NK-92 (cell line): ENCODE results near the gene ZKSCAN4.

Source experiments
- DNase-seq: peaks from one replicate; lab custom pipeline; 2025; ENCODE audit not compliant: unreplicated experiment; lab: John Stamatoyannopoulos, UW

ZKSCAN4 gene

DNA sequence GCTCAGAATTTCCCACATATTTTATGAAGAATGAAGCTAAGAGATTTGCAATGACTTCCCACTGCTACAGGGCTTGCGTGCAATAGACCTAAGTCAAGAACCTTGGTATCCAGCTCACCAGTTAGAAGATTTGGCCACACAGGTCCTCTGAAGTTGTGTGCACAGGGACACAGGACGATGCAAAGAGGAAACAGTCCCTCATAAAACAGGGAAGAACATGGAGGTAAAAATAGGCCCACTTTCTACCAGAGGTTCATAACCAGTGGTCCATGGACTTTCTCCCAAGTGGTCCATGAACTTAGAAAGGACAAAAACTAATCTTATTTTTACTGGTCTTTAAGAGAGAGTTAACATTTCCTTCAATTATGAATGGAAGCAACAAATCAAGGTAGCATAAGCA lies 1.3 kb downstream of the ZKSCAN4 start:
- DNase-seq, result no peak

DNA sequence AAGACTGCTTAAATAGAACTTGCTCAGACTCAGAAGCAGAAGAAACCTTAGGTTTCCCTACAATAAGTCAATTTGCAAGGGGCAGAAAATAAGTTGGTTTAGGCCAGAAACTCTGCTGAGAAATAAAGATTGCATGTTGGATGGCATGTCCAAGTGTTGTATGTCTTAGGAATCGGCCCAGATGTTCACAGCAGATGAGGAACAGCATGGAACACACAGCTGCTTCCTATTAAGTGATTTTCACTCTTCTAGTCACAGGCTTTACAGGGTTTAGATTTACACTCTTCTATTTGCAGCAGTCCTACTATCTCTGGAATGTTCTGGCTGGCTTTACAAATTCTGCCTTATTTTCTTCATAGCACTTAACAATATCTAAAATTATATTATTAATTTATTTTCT lies 3.2 kb downstream of the ZKSCAN4 start:
- no peak for DNase-seq

DNA sequence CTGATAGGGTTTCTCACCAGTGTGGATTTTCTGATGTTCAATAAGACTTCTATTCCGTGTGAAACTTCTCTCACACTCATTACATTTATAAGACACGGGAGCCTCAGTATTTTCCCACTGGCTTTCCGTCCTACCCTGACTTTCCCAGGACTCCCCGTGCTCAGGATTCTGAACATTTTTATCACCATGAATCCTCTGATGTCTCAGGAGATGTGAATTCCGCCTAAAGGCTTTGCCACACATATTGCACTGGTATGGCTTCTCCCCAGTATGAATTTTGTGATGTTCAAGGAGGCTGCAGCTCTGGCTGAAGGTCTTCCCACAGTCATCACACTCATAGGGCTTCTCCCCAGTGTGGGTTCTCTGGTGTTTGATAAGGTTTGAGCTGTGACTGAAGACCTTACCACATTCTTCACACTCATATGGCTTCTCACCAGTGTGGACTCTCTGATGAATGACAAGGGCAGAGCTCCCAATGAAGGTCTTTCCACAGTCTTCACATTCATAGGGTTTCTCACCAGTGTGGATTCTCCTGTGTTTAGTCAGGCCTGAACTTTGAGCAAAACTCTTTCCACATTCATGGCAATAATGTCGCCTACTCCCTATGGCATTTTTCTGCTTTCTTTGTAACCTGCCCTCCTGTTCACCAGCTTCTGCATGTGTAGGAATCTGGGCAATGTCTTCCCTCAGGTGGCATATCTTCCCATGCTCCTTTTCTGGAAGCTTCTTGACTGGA lies 6.7 kb downstream of the ZKSCAN4 start:
- no peak for DNase-seq

DNA sequence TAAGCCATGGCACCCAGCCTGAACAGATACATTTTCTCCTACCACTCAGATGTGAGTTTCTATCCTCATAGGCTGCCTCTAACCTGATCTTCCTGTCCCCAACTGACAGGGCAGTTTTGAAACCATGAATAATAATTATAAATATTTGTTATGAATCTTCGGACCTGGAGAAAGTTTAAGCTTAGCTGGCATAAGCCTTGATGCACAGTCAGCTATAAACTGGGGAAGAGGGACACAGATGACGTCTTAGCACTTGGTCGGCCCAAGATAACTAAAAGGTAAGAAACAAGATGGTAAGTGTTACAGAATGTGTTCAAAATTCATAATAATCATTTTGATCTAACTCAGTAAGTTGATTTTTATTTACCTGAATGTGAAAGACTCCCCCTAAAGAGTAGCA lies 8.1 kb downstream of the ZKSCAN4 start:
- no peak for DNase-seq

DNA sequence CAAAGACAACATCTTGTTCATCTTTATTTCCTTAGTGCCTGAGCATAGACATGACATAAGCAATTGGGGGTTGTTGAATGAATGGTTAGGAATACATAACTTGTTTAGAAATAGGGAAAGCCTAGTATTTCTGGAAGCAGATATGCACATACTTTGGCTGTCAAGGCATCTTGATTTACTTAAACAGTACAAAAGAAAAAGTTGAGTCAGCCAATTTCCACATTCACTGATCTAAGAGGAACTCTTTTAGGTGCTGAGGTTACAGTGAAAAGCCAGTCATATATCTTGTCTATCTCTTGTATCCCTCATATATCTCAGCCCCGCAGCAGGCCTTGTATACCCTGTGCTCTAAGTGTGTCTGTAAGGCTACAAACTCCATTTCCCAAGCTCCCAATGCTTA lies 11.6 kb downstream of the ZKSCAN4 start:
- DNase-seq, result no peak

DNA sequence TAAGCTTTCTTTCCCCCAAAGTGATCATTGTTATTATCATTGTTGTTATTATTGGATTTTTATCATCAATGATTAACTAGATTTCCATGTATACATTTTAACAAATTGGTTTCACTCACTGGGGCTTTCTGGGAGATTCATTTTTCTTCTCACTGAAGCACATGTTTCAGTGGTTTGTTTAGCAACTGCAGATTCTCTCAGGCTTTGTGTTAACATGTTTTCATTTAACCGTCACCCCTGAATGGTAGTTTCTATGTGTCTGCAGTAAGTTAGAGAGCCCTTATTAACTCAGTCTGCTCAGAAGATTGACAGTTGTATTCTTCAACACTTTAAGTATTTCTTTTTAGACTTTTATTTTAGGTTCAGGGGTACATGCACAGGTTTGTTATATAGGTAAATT lies 12.4 kb downstream of the ZKSCAN4 start:
- DNase-seq, result no peak

DNA sequence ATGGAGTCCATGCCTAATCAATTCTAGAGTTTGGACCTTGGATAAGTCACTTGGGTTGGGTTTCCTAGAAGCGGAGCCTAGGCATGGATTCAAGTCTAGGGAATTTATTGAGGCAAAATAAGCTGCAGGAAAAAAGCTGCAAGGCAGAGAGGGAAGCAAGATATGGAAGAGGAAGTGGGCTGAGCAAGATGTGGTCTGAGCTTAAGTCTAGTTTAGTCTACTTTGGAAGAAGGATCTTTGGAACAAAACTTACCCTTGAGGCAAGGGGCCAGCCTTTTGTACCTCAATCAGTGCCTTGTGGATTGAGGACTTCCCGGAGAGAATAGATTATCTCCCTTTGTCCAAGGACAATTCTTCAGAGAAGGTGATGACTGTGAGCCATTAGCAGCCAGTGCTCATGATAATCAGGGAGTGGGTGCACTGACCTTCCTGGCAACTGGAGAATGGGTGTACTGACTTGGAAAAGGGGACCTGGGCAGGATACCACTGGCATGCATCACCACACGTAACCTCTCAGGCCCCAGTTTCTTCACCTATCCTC lies 16.1 kb downstream of the ZKSCAN4 start:
- no peak for DNase-seq

DNA sequence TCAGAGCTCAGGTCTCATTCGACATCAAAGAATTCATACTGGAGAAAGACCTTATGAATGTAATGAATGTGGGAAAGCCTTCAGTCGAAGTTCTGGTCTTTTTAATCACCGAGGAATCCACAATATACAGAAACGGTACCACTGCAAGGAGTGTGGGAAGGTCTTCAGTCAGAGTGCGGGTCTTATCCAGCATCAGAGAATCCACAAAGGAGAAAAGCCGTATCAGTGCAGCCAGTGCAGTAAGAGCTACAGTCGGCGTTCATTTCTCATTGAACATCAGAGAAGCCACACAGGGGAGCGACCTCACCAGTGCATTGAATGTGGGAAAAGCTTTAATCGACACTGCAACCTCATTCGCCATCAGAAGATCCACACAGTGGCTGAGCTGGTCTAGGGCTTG lies 19.3 kb downstream of the ZKSCAN4 start:
- no peak for DNase-seq

DNA sequence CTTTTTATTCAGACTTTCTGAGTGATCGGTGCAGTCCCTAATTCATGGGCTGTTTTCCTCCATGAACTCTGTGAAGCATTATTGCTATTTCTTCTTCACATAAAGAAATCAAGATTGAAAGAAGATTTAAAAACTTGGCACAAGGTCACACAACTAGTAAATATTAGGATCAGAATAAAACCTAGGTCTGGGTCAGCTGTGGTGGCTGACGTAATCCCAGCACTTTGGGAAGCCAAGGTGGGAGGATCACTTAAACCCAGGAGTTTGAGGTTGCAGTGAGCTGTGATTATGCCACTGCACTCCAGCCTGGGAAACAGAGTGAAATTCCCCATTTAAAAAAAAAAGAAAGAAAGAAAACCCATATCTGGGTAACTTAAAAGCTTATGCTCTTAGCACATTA lies 25.6 kb downstream of the ZKSCAN4 start:
- DNase-seq, result no peak

DNA sequence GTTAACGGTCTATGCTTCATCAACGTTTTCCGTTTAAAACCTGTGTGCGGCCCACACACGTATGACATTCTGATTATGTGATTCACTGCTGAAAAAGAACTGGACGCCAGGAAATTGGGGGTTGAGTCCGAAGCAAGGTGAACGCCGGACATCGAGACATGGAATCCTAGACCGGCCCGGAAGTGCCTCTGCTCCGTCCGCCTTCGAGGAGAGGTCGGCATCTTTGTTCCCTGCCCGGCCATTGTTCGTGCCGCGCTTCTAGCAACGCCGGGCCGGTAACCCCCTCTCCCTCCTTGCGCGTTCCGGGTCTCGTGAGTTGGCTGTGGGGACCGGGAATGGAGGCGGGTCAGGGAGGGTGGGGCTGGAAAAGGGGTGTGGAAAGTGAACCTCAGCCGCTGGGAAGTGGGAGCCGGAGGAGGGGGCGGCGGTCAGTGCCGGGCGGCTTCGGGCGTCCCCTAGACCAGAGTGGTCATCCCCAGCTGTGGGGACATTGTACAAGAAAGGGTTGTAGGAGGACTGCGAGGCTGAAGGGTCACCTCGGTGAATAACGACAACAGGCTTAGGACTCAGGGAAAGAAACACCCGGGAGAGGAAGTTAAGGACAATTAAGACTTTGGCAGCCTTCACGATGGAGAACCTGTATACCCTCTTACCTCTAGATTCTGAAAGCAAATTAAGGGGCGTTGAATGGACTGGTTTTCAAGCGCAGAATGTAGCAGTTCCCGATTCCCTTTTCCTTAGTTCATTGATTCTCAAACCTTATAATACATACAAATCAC lies 26.8 kb downstream of the ZKSCAN4 start, which contains the start of gene ZSCAN9:
Gene ZSCAN9, plus strand, starts transcription at position 220 of the 779 bp plus-strand sequence. CDS start 1,810 bp downstream, outside the sequence.
- no peak for DNase-seq

DNA sequence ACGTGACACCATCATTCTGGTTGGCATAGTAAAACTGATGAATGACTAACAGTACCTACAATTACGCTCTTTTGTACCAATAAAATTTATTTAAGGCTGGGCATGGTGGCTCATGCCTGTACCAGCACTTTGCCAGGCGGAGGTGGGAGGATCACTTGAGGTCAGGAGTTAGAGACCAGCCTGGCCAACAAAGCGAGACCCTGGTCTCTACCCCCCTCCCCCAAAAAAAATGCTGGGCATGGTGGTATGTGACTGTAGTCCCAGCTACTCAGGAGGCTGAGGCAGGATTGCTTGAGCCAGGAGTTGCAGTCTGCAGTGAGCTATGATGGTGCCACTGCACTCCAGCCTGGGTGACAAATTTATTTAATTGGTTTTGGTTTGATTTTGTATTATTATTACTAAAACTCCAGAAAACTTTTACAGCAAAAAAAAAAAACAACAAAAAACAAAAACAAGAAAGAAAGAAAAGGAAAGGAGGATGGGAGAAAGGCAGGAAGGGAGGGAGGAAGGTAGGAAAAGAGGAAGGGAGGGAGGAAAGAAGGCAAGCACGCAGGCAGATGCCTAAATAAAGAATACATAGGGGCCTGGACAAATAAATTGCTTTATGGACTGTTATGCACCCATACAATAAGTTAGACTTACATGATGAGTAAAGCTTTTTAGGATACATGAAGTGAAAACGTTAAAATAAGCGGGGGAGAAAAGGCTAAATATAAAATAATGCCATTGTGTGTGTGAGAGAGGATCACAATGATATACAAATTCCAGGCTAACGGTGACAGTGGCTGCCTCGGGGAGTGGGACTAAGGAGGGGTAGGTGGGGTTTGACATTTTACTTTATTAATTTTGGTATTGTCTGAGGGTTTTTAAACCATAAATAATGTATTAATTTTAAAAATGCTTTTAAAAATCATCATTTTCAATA lies 27.7 kb downstream of the ZKSCAN4 start:
- no peak for DNase-seq

DNA sequence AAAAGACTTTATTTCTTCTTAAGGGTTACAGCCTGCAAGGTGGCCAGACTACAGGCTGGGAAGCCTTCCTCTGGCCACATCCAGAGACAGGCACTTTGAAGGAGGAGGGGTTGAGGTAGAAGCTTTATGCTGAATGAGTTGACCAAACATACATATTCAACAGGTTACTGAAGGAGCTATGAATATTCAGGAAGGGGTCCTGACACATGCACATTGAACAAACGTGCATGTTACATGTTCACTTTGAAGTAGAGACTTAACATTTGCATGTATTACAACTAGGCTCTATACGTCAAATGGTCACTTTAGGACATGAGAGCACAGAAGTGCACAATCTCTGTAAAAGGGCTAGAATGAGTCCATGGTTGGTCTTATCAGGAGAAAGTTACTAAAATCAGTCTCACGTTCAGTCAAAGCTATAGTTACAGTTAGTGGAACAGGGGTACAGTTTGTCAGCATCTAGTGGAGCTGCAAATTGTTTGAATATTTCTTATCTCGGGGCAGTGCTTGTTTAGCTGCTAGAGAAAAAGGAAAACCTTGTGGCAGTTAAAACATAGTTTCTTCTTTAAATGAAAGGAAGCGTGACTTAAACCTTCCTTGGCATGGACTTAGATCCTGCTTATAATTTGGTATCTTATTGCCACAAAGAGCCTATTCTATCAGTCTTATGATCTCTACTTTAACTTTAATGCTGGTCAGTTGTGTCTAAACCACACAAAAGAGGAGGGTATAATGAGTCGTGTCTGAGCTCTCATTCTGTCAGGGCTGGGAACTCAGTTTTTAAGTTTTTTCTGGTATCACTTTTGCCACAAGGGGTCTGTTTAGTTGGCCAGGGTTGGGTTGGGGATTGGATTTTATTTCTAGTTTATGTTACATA lies 31.6 kb downstream of the ZKSCAN4 start:
- DNase-seq, result no peak

DNA sequence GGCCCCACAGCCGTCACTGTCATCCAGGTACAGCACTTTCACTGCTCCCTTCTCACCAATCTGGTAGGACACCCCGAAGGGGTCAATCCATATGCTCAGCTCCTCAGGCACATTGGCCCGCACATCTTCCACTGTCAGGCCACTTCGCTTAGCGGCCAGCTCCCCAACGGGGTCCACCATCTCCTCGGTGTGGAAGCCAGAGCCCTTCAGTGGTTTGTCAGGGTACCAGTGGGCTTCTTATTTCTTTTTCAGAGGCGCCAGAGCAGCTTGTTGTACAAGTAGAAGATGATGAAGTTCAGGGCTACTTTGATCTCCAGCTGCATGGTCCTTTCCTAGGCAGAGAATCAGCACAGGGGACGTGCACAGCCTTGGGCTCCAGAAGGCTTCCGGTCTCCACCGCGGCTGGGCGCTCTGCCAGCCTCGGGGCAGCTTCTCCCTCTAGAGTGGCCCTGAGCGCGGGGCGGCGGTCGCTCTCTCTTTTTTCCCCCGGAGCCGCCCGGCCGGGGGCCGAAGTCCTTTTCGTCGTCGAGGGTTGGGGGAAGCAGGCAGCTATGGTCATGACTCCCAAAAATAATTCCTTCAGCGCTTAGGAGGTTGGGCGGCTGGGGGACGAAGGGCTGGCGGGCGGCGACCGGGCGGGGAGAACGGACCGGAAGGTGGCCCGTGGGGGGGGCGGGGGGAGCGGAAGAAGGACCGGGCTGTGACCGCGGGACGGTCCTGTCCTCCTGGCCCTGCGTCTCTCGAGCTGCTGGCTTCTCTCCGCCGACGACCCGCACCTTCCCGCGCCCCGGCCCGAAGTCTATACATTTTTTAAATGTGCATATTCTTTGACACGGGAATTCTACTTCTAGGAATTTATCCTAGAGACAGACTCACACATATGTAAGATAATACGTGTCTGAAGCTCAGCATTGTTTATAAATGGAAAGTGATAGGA lies 33.5 kb downstream of the ZKSCAN4 start:
- no peak for DNase-seq

DNA sequence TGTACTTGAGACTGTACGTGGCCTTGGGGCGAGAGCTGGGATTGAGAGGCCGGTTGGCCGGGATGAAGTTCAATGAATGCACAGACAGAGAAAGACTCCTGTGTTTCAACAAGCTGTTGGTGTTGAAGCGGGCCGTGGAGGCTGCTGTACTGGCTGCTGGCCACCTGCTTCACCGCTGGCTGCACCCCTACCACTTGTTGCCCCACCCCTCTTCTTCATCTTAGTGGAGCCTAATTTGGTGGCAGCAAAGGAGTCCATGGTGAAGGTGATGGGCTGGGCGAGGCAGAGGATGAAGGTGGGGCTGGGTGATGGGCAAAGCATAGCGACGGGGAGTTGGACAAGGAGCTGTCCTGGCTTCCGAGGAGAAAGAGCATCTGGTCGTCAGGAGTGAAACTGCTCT lies 34.2 kb downstream of the ZKSCAN4 start:
- DNase-seq, result no peak

DNA sequence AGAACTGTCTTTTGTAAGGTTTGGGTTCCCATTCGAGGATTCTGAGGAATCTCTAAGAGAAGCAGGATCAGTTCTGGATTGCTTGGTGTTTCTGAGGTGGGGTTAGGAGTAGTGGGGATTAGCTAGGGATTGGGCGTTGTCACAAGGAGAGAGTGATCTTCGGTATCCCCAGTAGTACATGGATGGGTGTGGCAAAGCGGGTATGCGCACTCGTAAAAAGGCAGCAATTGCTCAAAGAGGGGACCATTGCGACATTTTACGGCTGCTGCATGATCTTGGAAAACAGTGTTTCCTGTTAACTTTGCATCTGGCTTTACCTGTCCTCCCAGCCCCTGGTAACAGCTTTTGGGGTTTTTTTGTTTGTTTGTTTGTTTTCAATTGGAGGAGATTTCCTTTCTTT lies 36.6 kb downstream of the ZKSCAN4 start:
- no peak for DNase-seq

DNA sequence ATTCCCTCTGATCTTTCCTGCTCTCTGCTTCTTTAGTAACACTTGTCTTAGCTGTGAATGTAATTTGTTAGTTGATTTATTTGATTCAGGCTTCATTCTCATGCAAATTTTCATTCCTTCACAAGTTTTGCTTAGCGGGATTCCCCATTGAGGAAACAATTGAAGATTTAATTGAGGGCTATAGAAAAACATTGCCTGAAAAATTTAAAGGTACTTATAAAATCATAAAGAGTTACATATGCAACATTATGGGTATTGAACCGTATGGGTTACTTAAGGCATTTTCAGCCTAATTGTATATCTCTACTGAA lies 38.9 kb downstream of the ZKSCAN4 start:
- no peak for DNase-seq

DNA sequence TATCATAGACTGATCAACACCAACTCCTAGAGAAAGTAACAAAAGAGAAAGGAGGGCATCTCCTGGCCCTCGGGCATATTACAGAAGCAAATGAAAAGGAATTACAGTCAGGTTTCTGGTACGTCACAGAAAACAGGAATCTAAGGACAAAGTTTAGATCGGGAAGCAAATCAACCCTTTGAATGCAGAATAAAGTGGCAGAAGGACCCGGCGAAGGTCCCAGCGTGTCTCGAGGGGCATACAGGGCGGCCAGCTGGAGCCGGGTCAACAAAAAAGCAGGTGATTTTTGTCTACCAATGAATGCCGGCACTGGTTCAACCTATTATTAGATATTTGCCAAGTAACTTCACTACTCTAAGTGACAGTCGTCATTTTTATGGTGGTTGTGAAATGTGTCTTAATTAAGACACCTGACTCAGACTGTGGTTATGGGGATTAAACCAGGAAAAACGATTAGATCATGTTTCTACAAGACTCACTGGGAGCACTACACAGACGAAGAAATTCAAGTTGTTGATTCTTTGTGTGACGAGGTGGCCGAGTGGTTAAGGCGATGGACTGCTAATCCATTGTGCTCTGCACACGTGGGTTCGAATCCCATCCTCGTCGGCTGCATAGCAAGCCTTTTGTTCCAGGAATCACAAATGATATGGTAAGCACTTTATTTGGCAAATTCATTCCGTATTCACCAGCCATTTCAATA lies 39.4 kb downstream of the ZKSCAN4 start:
- DNase-seq, result no peak

DNA sequence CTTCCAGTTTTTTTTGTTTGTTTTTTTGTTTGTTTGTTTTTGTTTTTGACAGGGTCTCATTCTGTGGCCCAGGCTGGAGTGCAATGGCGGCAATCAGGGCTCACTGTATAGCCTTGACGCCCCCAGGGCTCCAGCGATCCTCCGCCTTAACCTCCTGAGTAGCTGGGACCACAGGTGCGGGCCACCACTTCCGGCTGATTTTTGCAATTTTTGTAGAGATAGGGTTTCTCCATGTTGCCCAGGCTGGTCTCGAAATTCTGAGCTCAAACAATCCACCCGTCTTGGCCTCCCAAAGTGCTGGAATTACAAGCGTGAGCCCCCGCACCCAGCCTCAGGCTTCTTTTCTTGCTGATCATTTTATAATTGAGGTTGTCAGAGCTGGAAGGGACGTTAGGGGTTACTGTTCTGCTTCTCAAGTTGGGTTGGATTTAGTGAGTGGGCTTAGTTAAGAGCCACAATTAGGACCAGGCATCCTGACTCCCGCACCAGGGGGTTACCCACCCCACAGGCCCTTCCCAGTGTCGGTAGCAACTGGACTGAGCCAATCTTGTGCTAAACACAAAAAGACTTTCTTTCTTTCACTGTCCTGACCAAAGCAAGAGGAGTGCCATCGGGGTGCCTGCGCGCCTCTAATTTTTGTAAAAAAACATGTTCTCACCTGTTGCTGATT lies 40.1 kb downstream of the ZKSCAN4 start:
- DNase-seq, result no peak
